ENCODE measurements around the gene GPR137. TPM values are rescaled to one million over a fixed set of nuclear protein-coding genes. Genes with fewer than 3 reads are reported as not detected.

The GPR137 gene
- total RNA-seq, 4 donors from 2014 or later = 17.8 to 30.0 (median 19.7) TPM

- H3K36me3 ChIP-seq = peaks cover 93% of the 10 kb centered on the region
- TF ChIP-seq POLR2A (IDR thresholded peaks at IDR 0.05) (no peak), POLR2AphosphoS5 (IDR thresholded peaks at IDR 0.05) (no peak), EP300 (IDR thresholded peaks at IDR 0.05) (no peak)
- TF ChIP-seq, protein P1, sequence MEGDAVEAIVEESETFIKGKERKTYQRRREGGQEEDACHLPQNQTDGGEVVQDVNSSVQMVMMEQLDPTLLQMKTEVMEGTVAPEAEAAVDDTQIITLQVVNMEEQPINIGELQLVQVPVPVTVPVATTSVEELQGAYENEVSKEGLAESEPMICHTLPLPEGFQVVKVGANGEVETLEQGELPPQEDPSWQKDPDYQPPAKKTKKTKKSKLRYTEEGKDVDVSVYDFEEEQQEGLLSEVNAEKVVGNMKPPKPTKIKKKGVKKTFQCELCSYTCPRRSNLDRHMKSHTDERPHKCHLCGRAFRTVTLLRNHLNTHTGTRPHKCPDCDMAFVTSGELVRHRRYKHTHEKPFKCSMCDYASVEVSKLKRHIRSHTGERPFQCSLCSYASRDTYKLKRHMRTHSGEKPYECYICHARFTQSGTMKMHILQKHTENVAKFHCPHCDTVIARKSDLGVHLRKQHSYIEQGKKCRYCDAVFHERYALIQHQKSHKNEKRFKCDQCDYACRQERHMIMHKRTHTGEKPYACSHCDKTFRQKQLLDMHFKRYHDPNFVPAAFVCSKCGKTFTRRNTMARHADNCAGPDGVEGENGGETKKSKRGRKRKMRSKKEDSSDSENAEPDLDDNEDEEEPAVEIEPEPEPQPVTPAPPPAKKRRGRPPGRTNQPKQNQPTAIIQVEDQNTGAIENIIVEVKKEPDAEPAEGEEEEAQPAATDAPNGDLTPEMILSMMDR (IDR thresholded peaks at IDR 0.05) = no peak
- no peaks in the 10 kb centered on the region for H3K27me3 ChIP-seq
- no peak overlapping the region for H3K27ac ChIP-seq
- DNase-seq (ENCODE audit: low spot score in 2 of 2) = no peak
- WGBS = 93% methylated on average over 22 of the region's 32 CpGs
- no peak overlapping the region for H3K4me3 ChIP-seq
- H3K9me3 ChIP-seq = no peaks in the 10 kb centered on the region
- no peaks in the 10 kb centered on the region for H3K4me1 ChIP-seq
These were observed 26.6 kb upstream of the GPR137 start for GRCh38 chr11:64258946-64259532.

DNA sequence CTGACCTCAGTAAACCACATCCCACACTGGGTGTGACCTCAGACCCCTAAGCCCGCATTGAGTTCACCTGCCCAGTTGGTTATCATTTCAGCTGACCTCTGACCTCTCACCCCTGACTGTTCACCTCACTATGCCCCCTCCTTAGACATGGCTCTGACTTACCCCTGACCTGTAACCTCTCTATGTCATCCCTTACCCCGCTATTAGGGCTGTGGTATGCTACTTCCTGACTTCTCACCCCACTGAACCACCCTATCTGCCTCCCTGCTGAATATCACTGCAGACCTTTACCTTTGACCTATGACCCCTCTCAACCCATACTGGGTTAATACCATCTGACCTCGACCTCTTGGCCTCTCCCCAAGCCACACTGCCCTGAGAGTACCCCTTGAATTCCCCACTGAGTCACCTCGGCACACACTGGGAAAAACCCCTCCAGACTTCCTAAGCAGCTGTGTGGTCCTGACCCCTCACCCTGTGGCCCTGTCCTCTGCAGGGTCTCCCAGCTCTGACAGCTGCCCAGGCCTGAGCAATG, 26.0 kb upstream of the GPR137 start:
- no peak for DNase-seq (ENCODE audit: low spot score in 2 of 2)
- H3K4me1 ChIP-seq = no peaks in the 10 kb centered on the region
- peaks cover 94% of the 10 kb centered on the region for H3K36me3 ChIP-seq
- no peaks in the 10 kb centered on the region for H3K9me3 ChIP-seq
- H3K4me3 ChIP-seq = no peak overlapping the region
- WGBS = 80% methylated on average over 4 of the region's 4 CpGs
- TF ChIP-seq EP300 (IDR thresholded peaks at IDR 0.05) (no peak), POLR2A (IDR thresholded peaks at IDR 0.05) (no peak), POLR2AphosphoS5 (IDR thresholded peaks at IDR 0.05) (no peak)
- TF ChIP-seq, protein P1 (IDR thresholded peaks at IDR 0.05) = no peak
- H3K27ac ChIP-seq = no peak overlapping the region
- no peaks in the 10 kb centered on the region for H3K27me3 ChIP-seq

DNA sequence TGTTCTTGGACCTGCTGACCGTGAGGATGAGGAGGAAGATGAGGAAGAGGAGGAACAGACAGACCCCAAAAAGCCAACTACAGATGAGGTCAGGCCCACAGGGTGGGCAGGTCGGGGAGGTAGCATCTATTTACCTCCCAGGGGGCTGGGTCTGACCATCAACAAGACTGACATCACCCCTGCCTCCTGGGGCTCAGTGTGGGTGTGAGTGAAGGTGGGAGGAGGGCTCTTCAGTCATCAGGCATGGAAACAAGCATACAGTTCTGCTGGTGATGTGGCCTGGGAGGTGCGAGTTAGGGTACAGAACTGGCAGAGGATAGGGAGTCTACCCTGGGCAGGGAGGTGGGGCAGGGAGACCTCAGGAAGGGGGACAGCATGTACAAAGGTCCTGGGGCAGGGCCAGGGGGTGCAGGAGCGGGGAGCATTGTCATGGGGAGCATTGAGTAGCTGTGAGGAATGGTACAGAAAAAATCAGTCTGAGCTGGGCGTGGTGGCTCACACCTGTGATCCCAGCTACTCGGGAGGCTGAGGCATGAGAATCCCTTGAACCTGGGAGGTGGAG, 25.4 kb upstream of the GPR137 start:
- DNase-seq (ENCODE audit: low spot score in 2 of 2) = no peak
- no peak overlapping the region for H3K27ac ChIP-seq
- 94% methylated on average over 6 of the region's 6 CpGs for WGBS
- TF ChIP-seq, protein P1 (IDR thresholded peaks at IDR 0.05) = no peak
- TF ChIP-seq EP300 (IDR thresholded peaks at IDR 0.05) (no peak), POLR2AphosphoS5 (IDR thresholded peaks at IDR 0.05) (no peak), POLR2A (IDR thresholded peaks at IDR 0.05) (no peak)
- no peaks in the 10 kb centered on the region for H3K4me1 ChIP-seq
- H3K36me3 ChIP-seq = peaks cover 95% of the 10 kb centered on the region
- no peaks in the 10 kb centered on the region for H3K9me3 ChIP-seq
- no peaks in the 10 kb centered on the region for H3K27me3 ChIP-seq
- H3K4me3 ChIP-seq = no peak overlapping the region

- Histone ChIP-seq H3K27me3 (no peaks in the 10 kb centered on the region), H3K36me3 (peaks cover 93% of the 10 kb centered on the region), H3K9me3 (no peaks in the 10 kb centered on the region), H3K4me1 (no peaks in the 10 kb centered on the region), H3K4me3 (no peak overlapping the region), H3K27ac (no peak overlapping the region)
- WGBS = 89% methylated on average over 13 of the region's 18 CpGs
- DNase-seq (ENCODE audit: low spot score in 2 of 2) = no peak
- TF ChIP-seq, protein P1 (IDR thresholded peaks at IDR 0.05) = no peak
- TF ChIP-seq POLR2A (IDR thresholded peaks at IDR 0.05) (no peak), EP300 (IDR thresholded peaks at IDR 0.05) (no peak), POLR2AphosphoS5 (IDR thresholded peaks at IDR 0.05) (no peak)
These were observed 24.0 kb upstream of the GPR137 start for GRCh38 chr11:64261556-64262080.

GRCh38 chr11:64262271-64263002, 23.2 kb upstream of the GPR137 start:
- TF ChIP-seq POLR2AphosphoS5 (IDR thresholded peaks at IDR 0.05) (no peak), EP300 (IDR thresholded peaks at IDR 0.05) (no peak), POLR2A (IDR thresholded peaks at IDR 0.05) (no peak)
- TF ChIP-seq, protein P1 (IDR thresholded peaks at IDR 0.05) = no peak
- peaks cover 86% of the 10 kb centered on the region for H3K36me3 ChIP-seq
- WGBS = 93% methylated on average over 17 of the region's 42 CpGs

More at GRCh38 chr11:64262271-64263002, 23.2 kb upstream of the GPR137 start:
- Histone ChIP-seq H3K4me3 (no peak overlapping the region), H3K9me3 (no peaks in the 10 kb centered on the region), H3K27me3 (no peaks in the 10 kb centered on the region), H3K4me1 (peaks cover 6% of the 10 kb centered on the region), H3K27ac (no peak overlapping the region)
- no peak for DNase-seq (ENCODE audit: low spot score in 2 of 2)

Measured in suprapubic skin (tissue), 4 donors.